IMR-90 (cell line): ENCODE results near the gene RAPGEF5. TPM values are rescaled to one million over a fixed set of nuclear protein-coding genes. Genes with fewer than 3 reads are reported as not detected.

Experiments
- ATAC-seq: fragments of 200-7000 bp; cut with Tn5 transposase; 2 replicates; pipeline ENCODE4 v1.9.1; 2020; ENCODE audit warnings: low read depth, mild to moderate bottlenecking, moderate library complexity
- BruUV-seq: library from RNA; stranded (reverse); fragments of 400-500 nt; replicated peaks from 2 replicates; lab custom pipeline; 2021; lab: Mats Ljungman, UMichigan
- CTCF ChIA-PET: fragments of 300-600 bp; formaldehyde crosslinking; extraction: SDS; loops from one replicate; lab custom pipeline; 2021; ENCODE audit warnings: antibody characterized with exemption; lab: Yijun Ruan, JAX
- POLR2A ChIA-PET: fragments of 300-600 bp; sonication (Branson Sonifier 250); formaldehyde crosslinking; loops from one replicate; lab custom pipeline; 2022; ENCODE audit warnings: antibody characterized with exemption; ENCODE audit not compliant: unreplicated experiment; lab: Charles Lee
- DNase-seq: peaks from one replicate; pipeline ENCODE4 v3.0.0; 2013
- H2AFZ ChIP-seq: replicated peaks from 2 replicates; pipeline ENCODE3; 2013; ENCODE audit warnings: low read length, mild to moderate bottlenecking; ENCODE audit not compliant: poor library complexity
- H2AK5ac ChIP-seq: 2 replicates; pipeline ENCODE4 v1.6.1; 2013; ENCODE audit warnings: low read depth, low read length, inconsistent platforms
- H2AK9ac ChIP-seq: replicated peaks from 2 replicates; pipeline ENCODE3; 2013; ENCODE audit warnings: mild to moderate bottlenecking, low read depth, low read length, moderate library complexity; ENCODE audit not compliant: poor library complexity
- H2BK120ac ChIP-seq: 2 replicates; pipeline ENCODE4 v1.6.1; 2013; ENCODE audit warnings: low read depth, low read length, inconsistent platforms
- H2BK15ac ChIP-seq: 3 replicates; pipeline ENCODE4 v1.6.1; 2013; ENCODE audit warnings: low read depth, low read length, inconsistent platforms
- H2BK20ac ChIP-seq: 2 replicates; pipeline ENCODE4 v1.6.1; 2013; ENCODE audit warnings: low read depth, mild to moderate bottlenecking, inconsistent platforms, low read length, moderate library complexity
- H2BK5ac ChIP-seq: 2 replicates; pipeline ENCODE4 v1.6.1; 2013; ENCODE audit warnings: mild to moderate bottlenecking, low read depth, low read length, inconsistent platforms; ENCODE audit not compliant: poor library complexity, severe bottlenecking
- H3K14ac ChIP-seq: replicated peaks from 2 replicates; pipeline ENCODE4 v1.6.1; 2013; ENCODE audit warnings: low read depth, low read length, inconsistent platforms
- H3K18ac ChIP-seq: 2 replicates; pipeline ENCODE4 v1.6.1; 2013; ENCODE audit warnings: low read depth, low read length, control low read depth
- H3K23ac ChIP-seq: 2 replicates; pipeline ENCODE4 v1.6.1; 2013; ENCODE audit warnings: low read depth, low read length, inconsistent platforms
- H3K27ac ChIP-seq: 2 replicates; pipeline ENCODE4 v1.5.1; 2013; ENCODE audit warnings: mild to moderate bottlenecking, control low read depth, low read length; ENCODE audit not compliant: insufficient read depth
- H3K27me3 ChIP-seq: 2 replicates; pipeline ENCODE4 v1.6.1; 2013; ENCODE audit warnings: low read length; ENCODE audit not compliant: control insufficient read depth, insufficient read depth
- H3K36me3 ChIP-seq: 2 replicates; pipeline ENCODE4 v1.6.1; 2013; ENCODE audit warnings: low read length, mixed read lengths; ENCODE audit not compliant: control insufficient read depth, insufficient read depth
- H3K4ac ChIP-seq: 2 replicates; pipeline ENCODE4 v1.6.1; 2013; ENCODE audit warnings: low read depth, low read length, inconsistent platforms
- H3K4me1 ChIP-seq: 2 replicates; pipeline ENCODE4 v1.6.1; 2013; ENCODE audit warnings: low read length, mixed read lengths; ENCODE audit not compliant: control insufficient read depth, insufficient read depth
- H3K4me2 ChIP-seq: 2 replicates; pipeline ENCODE4 v1.6.1; 2013; ENCODE audit warnings: low read depth, mild to moderate bottlenecking, control low read depth, low read length, moderate library complexity
- H3K4me3 ChIP-seq: 2 replicates; pipeline ENCODE4 v1.5.1; 2013; ENCODE audit warnings: low read depth, mild to moderate bottlenecking, control low read depth, low read length, moderate library complexity; ENCODE audit not compliant: insufficient read depth
- H3K56ac ChIP-seq: 2 replicates; pipeline ENCODE4 v1.6.1; 2013; ENCODE audit warnings: low read length, inconsistent platforms; ENCODE audit not compliant: insufficient read depth; ENCODE audit errors: extremely low read depth
- H3K79me1 ChIP-seq, 2 experiments: 2 replicates each; pipeline ENCODE4 v1.6.1; 2013; ENCODE audit warnings: low read length in 2 of 2, inconsistent platforms in 1 of 2, low read depth in 1 of 2
- H3K9ac ChIP-seq: 2 replicates; pipeline ENCODE4 v1.6.1; 2013; ENCODE audit warnings: low read depth, low read length, control low read depth
- H3K9me1 ChIP-seq: 2 replicates; pipeline ENCODE4 v1.6.1; 2013; ENCODE audit warnings: low read length, inconsistent platforms; ENCODE audit not compliant: insufficient read depth
- H3K9me3 ChIP-seq: 2 replicates; pipeline ENCODE4 v1.6.1; 2013; ENCODE audit warnings: low read length; ENCODE audit not compliant: control insufficient read depth, insufficient read depth
- H4K20me1 ChIP-seq: 2 replicates; pipeline ENCODE4 v1.6.1; 2013; ENCODE audit warnings: low read length, inconsistent platforms; ENCODE audit not compliant: insufficient read depth
- H4K5ac ChIP-seq: 2 replicates; pipeline ENCODE4 v1.6.1; 2013; ENCODE audit warnings: mild to moderate bottlenecking, low read depth, low read length, control low read depth
- H4K8ac ChIP-seq, 2 experiments: 2 replicates each; pipeline ENCODE4 v1.6.1; 2013; ENCODE audit warnings: low read depth in 2 of 2, low read length in 2 of 2, control low read depth in 1 of 2, inconsistent platforms in 1 of 2
- H4K91ac ChIP-seq: 2 replicates; pipeline ENCODE4 v1.6.1; 2013; ENCODE audit warnings: low read depth, low read length, inconsistent platforms; ENCODE audit not compliant: insufficient read depth
- BHLHE40 ChIP-seq: fragments of 150-350 bp; IDR thresholded peaks from 2 replicates; pipeline ENCODE4 v1.6.1; 2016; ENCODE audit warnings: mild to moderate bottlenecking, low read depth, low read length
- CEBPB ChIP-seq: IDR thresholded peaks from 2 replicates; pipeline ENCODE4 v1.6.1; 2012; ENCODE audit warnings: low read depth, low read length, improper control_type of control experiment
- CHD1 ChIP-seq: IDR thresholded peaks from 2 replicates; pipeline ENCODE4 v1.6.1; 2012; ENCODE audit warnings: low read depth, low read length, improper control_type of control experiment
- FOS ChIP-seq: fragments of 150-350 bp; IDR thresholded peaks from 2 replicates; pipeline ENCODE4 v1.6.1; 2016; ENCODE audit warnings: low read depth, low read length
- MAFK ChIP-seq: IDR thresholded peaks from 2 replicates; pipeline ENCODE4 v1.6.1; 2012; ENCODE audit warnings: low read depth, low read length, improper control_type of control experiment
- MAZ ChIP-seq: IDR thresholded peaks from 2 replicates; pipeline ENCODE4 v1.6.1; 2012; ENCODE audit warnings: low read depth, mild to moderate bottlenecking, low read length, improper control_type of control experiment, moderate library complexity, borderline replicate concordance
- MXI1 ChIP-seq: IDR thresholded peaks from 2 replicates; pipeline ENCODE4 v1.6.1; 2012; ENCODE audit warnings: low read depth, mild to moderate bottlenecking, low read length, moderate library complexity, borderline replicate concordance
- NFE2L2 ChIP-seq: fragments of 150-350 bp; IDR thresholded peaks from 2 replicates; pipeline ENCODE4 v1.6.1; 2016; ENCODE audit warnings: low read depth, mild to moderate bottlenecking, low read length
- POLR2A ChIP-seq: IDR thresholded peaks from 2 replicates; pipeline ENCODE4 v1.6.1; 2012; ENCODE audit warnings: mild to moderate bottlenecking, low read depth, low read length
- RAD21 ChIP-seq: IDR thresholded peaks from 2 replicates; pipeline ENCODE4 v1.6.1; 2012; ENCODE audit warnings: low read length, improper control_type of control experiment
- RCOR1 ChIP-seq: IDR thresholded peaks from 2 replicates; pipeline ENCODE4 v1.6.1; 2012; ENCODE audit warnings: mild to moderate bottlenecking, low read length, improper control_type of control experiment; ENCODE audit not compliant: insufficient replicate concordance
- RFX5 ChIP-seq: IDR thresholded peaks from 2 replicates; pipeline ENCODE4 v1.8.0; 2012; ENCODE audit warnings: low read depth, mild to moderate bottlenecking, low read length, moderate library complexity
- SMC3 ChIP-seq: fragments of 150-350 bp; IDR thresholded peaks from 2 replicates; pipeline ENCODE4 v1.6.1; 2016; ENCODE audit warnings: low read depth, mild to moderate bottlenecking, antibody characterized with exemption, low read length, moderate library complexity
- WGBS, 2 experiments: methylation state at CpG; one replicate each; pipeline versions ENCODE4 v1.1.5 to v1.1.7; 2013; ENCODE audit warnings: missing lambda C conversion rate in 2 of 2; ENCODE audit not compliant: insufficient read length in 1 of 2; ENCODE audit errors: extremely low coverage in 2 of 2; 5-methylcytosine and 5-hydroxymethylcytosine counted together
- dilution Hi-C: fragments of 300-500 bp; cut with HindIII; formaldehyde crosslinking; loops from one replicate; pipeline ENCODE4 v1.14.3; 2018; ENCODE audit warnings: low sequenced_read_pairs; ENCODE audit not compliant: unreplicated experiment
- in situ Hi-C: fragments of 300-500 bp; cut with MboI; formaldehyde crosslinking; loops from 3 replicates; pipeline ENCODE4 v1.14.3; 2019; ENCODE audit warnings: low sequenced_read_pairs, inconsistent platforms, mixed read lengths
- intact Hi-C: fragments of 100-400 bp; cut with micrococcal nuclease; formaldehyde crosslinking; loops from 2 replicates; pipeline ENCODE4 v1.10.0; 2022
- polyA plus RNA-seq, 3 experiments: library from polyadenylated mRNA; depleted of rRNA; stranded (reverse); fragments of >200 nt; gene quantifications; 2 replicates each; pipeline ENCODE4 v1.2.3, GENCODE V29; 2012; ENCODE audit warnings: low replicate concordance in 1 of 3
- total RNA-seq: library from RNA; depleted of rRNA; stranded (reverse); fragments of >200 nt; gene quantifications from 2 replicates; pipeline ENCODE4 v1.2.3, GENCODE V29; 2012
- TF ChIP-seq, protein P1 (sequence below): conservative IDR thresholded peaks from 2 replicates; pipeline ENCODE4 v1.5.1; 2012; ENCODE audit warnings: mild to moderate bottlenecking, low read depth, low read length, improper control_type of control experiment
- TF ChIP-seq, protein P2 (sequence below): fragments of 150-350 bp; IDR thresholded peaks from 2 replicates; pipeline ENCODE4 v1.6.1; 2017; ENCODE audit warnings: mild to moderate bottlenecking, antibody characterized with exemption, low read length, low read depth
- TF ChIP-seq, protein P3 (sequence below): fragments of 150-350 bp; IDR thresholded peaks from 2 replicates; pipeline ENCODE4 v1.6.1; 2016; ENCODE audit warnings: low read depth, mild to moderate bottlenecking, low read length, moderate library complexity, borderline replicate concordance

Gene RAPGEF5
- total and polyA plus RNA-seq, 2 of the 4 experiments (the other 2 are of a cell fraction) = 0.05 to 0.18 TPM

DNA sequence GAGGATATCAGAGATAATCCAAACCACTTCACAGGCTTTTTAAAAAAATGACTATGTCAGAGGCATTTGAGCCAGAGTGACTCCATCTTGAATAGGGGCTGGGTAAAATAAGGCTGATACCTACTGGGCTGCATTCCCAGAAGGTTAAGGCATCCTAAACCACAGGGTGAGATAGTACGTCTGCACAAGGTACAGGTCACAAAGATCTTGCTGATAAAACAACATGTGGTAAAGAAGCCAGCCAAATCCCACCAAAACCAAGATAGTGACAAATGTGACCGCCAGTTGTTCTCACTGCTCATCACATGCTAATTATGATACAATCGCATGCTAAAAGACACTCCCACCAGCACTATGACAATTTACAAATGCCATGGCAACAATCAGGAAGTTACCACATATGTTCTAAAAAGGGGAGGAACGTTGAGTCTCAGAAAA, 177.5 kb downstream of the RAPGEF5 start:
- no CpG with 5 or more reads among the region's 4 CpGs for whole genome bisulfite sequencing, 2 experiments
- no peak overlapping the region for H3K18ac ChIP-seq
- H2BK5ac ChIP-seq = no peak overlapping the region
- H3K4me1 ChIP-seq = no peaks in the 10 kb centered on the region
- H2BK120ac ChIP-seq = no peak overlapping the region
- no peak for ATAC-seq
- no TSS peak for BruUV-seq
- CTCF ChIA-PET = no interaction called here
- H2BK15ac ChIP-seq = no peak overlapping the region
- in situ Hi-C loops (no loop called here), dilution Hi-C loops (no loop called here), intact Hi-C loops (no loop called here)
- DNase-seq = no peak
- H3K4me2 ChIP-seq = no peak overlapping the region
- H3K9ac ChIP-seq = no peak overlapping the region
- H3K27ac ChIP-seq = no peak overlapping the region
- POLR2A ChIA-PET = no interaction called here
- H3K14ac ChIP-seq = no peak overlapping the region
- TF ChIP-seq RAD21 (no peak), NFE2L2 (no peak), POLR2A (no peak), MAFK (no peak), RFX5 (no peak), FOS (no peak), MXI1 (no peak), BHLHE40 (no peak), CEBPB (no peak), RCOR1 (no peak), SMC3 (no peak), CHD1 (no peak), MAZ (no peak)
- TF ChIP-seq, protein P1, sequence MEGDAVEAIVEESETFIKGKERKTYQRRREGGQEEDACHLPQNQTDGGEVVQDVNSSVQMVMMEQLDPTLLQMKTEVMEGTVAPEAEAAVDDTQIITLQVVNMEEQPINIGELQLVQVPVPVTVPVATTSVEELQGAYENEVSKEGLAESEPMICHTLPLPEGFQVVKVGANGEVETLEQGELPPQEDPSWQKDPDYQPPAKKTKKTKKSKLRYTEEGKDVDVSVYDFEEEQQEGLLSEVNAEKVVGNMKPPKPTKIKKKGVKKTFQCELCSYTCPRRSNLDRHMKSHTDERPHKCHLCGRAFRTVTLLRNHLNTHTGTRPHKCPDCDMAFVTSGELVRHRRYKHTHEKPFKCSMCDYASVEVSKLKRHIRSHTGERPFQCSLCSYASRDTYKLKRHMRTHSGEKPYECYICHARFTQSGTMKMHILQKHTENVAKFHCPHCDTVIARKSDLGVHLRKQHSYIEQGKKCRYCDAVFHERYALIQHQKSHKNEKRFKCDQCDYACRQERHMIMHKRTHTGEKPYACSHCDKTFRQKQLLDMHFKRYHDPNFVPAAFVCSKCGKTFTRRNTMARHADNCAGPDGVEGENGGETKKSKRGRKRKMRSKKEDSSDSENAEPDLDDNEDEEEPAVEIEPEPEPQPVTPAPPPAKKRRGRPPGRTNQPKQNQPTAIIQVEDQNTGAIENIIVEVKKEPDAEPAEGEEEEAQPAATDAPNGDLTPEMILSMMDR = no peak
- TF ChIP-seq, protein P2, sequence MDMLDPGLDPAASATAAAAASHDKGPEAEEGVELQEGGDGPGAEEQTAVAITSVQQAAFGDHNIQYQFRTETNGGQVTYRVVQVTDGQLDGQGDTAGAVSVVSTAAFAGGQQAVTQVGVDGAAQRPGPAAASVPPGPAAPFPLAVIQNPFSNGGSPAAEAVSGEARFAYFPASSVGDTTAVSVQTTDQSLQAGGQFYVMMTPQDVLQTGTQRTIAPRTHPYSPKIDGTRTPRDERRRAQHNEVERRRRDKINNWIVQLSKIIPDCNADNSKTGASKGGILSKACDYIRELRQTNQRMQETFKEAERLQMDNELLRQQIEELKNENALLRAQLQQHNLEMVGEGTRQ = no peak
- TF ChIP-seq, protein P3, sequence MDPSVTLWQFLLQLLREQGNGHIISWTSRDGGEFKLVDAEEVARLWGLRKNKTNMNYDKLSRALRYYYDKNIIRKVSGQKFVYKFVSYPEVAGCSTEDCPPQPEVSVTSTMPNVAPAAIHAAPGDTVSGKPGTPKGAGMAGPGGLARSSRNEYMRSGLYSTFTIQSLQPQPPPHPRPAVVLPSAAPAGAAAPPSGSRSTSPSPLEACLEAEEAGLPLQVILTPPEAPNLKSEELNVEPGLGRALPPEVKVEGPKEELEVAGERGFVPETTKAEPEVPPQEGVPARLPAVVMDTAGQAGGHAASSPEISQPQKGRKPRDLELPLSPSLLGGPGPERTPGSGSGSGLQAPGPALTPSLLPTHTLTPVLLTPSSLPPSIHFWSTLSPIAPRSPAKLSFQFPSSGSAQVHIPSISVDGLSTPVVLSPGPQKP = no peak
- H3K56ac ChIP-seq = no peak overlapping the region
- H4K91ac ChIP-seq = no peak overlapping the region
- no peak overlapping the region for H3K4ac ChIP-seq
- H2AFZ ChIP-seq = no peak overlapping the region
- H4K5ac ChIP-seq = no peak overlapping the region
- no peaks in the 10 kb centered on the region for H3K79me1 ChIP-seq
- H2AK5ac ChIP-seq = no peak overlapping the region
- no peaks in the 10 kb centered on the region for H3K9me3 ChIP-seq
- H3K4me3 ChIP-seq = no peak overlapping the region
- H2AK9ac ChIP-seq = no peak overlapping the region
- no peaks in the 10 kb centered on the region for H3K36me3 ChIP-seq
- no peak overlapping the region for H3K23ac ChIP-seq
- peaks cover 4% of the 10 kb centered on the region; the same call in 1 of the 2 replicates for H3K27me3 ChIP-seq
- no peak overlapping the region for H4K8ac ChIP-seq
- H4K20me1 ChIP-seq = no peaks in the 10 kb centered on the region
- H3K9me1 ChIP-seq = no peaks in the 10 kb centered on the region
- H2BK20ac ChIP-seq = no peak overlapping the region
